Mucosa of rectum (tissue), 2 donors: ENCODE results near the gene GRB10.

Source experiments
- H3K27ac ChIP-seq, 2 donors: one replicate each; pipeline ENCODE4 v1.7.0; 2013; ENCODE audit warnings: inconsistent platforms in 2 of 2, low read depth in 2 of 2, low read length in 2 of 2
- H3K27me3 ChIP-seq, 2 donors: one replicate each; pipeline ENCODE4 v1.7.0; 2013; ENCODE audit warnings: low read length in 2 of 2; ENCODE audit not compliant: control insufficient read depth in 2 of 2, insufficient read depth in 2 of 2
- H3K36me3 ChIP-seq, 2 donors: one replicate each; pipeline ENCODE4 v1.7.0; 2013; ENCODE audit warnings: low read length in 2 of 2; ENCODE audit not compliant: control insufficient read depth in 2 of 2, insufficient read depth in 2 of 2
- H3K4me1 ChIP-seq, 2 donors: one replicate each; pipeline ENCODE4 v1.7.0; 2013; ENCODE audit warnings: low read length in 2 of 2, mild to moderate bottlenecking in 1 of 2; ENCODE audit not compliant: control insufficient read depth in 2 of 2, insufficient read depth in 2 of 2
- H3K4me3 ChIP-seq, 2 donors: one replicate each; pipeline ENCODE4 v1.7.0; 2013; ENCODE audit warnings: low read length in 2 of 2
- H3K9ac ChIP-seq, 2 donors: one replicate each; pipeline ENCODE4 v1.7.0; 2013; ENCODE audit warnings: low read length in 2 of 2, low read depth in 1 of 2, mild to moderate bottlenecking in 1 of 2
- H3K9me3 ChIP-seq, 2 donors: one replicate each; pipeline ENCODE4 v1.7.0; 2013; ENCODE audit warnings: low read length in 2 of 2; ENCODE audit not compliant: control insufficient read depth in 2 of 2
- donor health status: healthy.
- donor health status: Normal muscosa, but diverticular disease.

The GRB10 gene

DNA sequence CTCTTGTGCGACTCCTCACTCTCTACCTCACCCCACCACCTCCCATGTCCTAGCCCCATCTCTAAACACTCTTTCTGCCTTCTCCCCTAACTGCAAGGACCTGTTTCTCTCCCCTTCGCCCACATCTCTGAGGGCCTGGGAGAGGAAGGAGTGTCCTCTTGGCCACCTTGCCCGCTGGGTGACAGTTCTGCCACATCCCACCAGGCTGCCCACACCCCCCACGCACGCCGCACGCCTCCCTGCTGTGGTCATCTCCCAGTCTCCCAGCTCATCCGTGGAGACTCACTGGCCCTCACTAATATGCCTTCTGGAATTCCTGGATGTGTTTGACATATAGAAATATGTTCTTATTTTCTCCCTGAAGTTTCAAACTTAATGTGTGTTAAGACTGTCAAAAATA is 48.5 kb downstream of the GRB10 start:
- H3K27me3 ChIP-seq, result no peaks in the 10 kb centered on the region
- H3K9ac ChIP-seq, result no peak overlapping the region
- no peak overlapping the region for H3K27ac ChIP-seq
- no peaks in the 10 kb centered on the region for H3K36me3 ChIP-seq
- H3K4me1 ChIP-seq, result no peaks in the 10 kb centered on the region
- H3K9me3 ChIP-seq, result no peaks in the 10 kb centered on the region
- H3K4me3 ChIP-seq, result no peak overlapping the region

GRCh38 chr7:50733552-50733951 is 49.1 kb downstream of the GRB10 start:
- no peaks in the 10 kb centered on the region for H3K9me3 ChIP-seq
- no peak overlapping the region for H3K27ac ChIP-seq
- no peak overlapping the region for H3K4me3 ChIP-seq
- H3K9ac ChIP-seq, result no peak overlapping the region
- H3K27me3 ChIP-seq, result no peaks in the 10 kb centered on the region
- H3K4me1 ChIP-seq, result no peaks in the 10 kb centered on the region
- H3K36me3 ChIP-seq, result no peaks in the 10 kb centered on the region

- Histone ChIP-seq H3K27ac (no peak overlapping the region), H3K9me3 (no peaks in the 10 kb centered on the region), H3K4me1 (no peaks in the 10 kb centered on the region), H3K36me3 (no peaks in the 10 kb centered on the region), H3K4me3 (no peak overlapping the region), H3K27me3 (no peaks in the 10 kb centered on the region), H3K9ac (no peak overlapping the region)
These were observed 50.8 kb downstream of the GRB10 start for GRCh38 chr7:50731703-50732582.

DNA sequence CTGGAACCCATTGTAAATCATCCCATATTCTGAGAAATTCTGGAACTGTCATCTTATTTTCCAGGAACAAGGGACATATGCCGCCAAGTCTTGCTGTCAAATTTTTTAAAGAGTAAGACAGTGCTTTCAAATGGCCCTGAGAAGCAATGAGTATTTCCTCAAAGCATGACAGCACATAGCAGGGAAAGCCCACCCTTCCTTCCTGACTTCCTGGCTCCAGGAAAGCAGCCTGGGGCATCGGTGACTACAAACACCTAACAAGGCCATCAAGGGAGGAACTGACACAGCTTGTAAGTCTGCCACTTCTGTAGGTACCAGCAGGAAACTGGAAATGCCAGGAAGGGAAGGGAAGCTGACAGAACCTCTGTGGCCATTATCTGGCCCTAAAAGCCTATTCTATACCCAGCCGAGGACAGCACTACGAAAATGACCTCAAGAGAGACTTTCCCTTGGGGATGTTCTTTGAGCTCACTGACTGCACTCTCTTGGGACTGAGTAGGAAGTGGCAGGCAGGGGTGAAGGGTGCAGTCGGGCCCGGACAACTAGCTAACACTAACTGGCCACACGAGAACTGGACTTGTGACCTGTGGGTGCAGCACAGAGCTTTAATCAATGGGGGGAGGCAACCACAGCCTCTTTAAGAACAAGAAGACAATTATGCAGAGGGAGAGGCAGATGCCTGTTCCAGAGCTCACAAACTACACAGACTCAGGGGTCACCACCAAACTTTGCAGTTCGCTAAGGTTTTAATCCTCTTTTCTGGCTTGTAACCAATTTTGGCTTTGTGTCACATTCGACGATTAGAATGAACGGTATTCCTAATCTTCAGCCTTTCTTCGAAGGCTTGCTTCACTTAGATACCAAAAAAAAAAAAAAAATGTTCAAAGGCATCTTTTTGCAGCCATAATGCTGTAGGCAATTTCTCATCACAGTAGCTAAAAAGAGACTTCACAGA is 52.0 kb downstream of the GRB10 start:
- no peak overlapping the region for H3K27ac ChIP-seq
- H3K4me1 ChIP-seq, result no peaks in the 10 kb centered on the region
- no peaks in the 10 kb centered on the region for H3K9me3 ChIP-seq
- no peak overlapping the region for H3K9ac ChIP-seq
- no peaks in the 10 kb centered on the region for H3K36me3 ChIP-seq
- H3K27me3 ChIP-seq, result no peaks in the 10 kb centered on the region
- H3K4me3 ChIP-seq, result no peak overlapping the region

DNA sequence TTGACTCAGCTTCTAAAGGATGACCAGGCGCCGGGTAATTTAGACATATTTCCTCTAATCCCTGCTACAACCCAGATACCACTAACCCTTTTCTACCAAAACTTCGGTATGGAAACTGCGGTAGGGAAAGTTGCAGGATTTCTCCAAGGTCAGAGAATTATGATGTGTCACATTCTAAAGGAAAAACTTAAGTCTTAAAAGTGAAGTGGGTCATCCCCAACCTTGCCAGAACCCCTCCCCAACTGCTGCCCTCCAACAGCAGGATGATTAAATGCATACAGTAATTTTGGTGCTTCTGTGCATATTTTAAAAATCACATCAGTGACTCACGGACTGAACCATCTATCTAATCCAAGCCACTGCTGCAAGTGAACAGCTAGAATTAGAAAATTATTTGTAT is 52.7 kb downstream of the GRB10 start:
- no peaks in the 10 kb centered on the region for H3K27me3 ChIP-seq
- H3K4me1 ChIP-seq, result no peaks in the 10 kb centered on the region
- H3K4me3 ChIP-seq, result no peak overlapping the region
- no peak overlapping the region for H3K9ac ChIP-seq
- H3K27ac ChIP-seq, result no peak overlapping the region
- no peaks in the 10 kb centered on the region for H3K36me3 ChIP-seq
- no peaks in the 10 kb centered on the region for H3K9me3 ChIP-seq

- Histone ChIP-seq H3K27me3 (no peaks in the 10 kb centered on the region), H3K4me1 (no peaks in the 10 kb centered on the region), H3K9ac (no peak overlapping the region), H3K4me3 (no peak overlapping the region), H3K36me3 (no peaks in the 10 kb centered on the region), H3K27ac (no peak overlapping the region), H3K9me3 (no peaks in the 10 kb centered on the region)
These were observed 54.5 kb downstream of the GRB10 start for GRCh38 chr7:50728184-50728583.

- Histone ChIP-seq H3K9ac (no peak overlapping the region), H3K4me1 (no peaks in the 10 kb centered on the region), H3K27me3 (no peaks in the 10 kb centered on the region), H3K27ac (no peak overlapping the region), H3K36me3 (no peaks in the 10 kb centered on the region), H3K4me3 (no peak overlapping the region), H3K9me3 (no peaks in the 10 kb centered on the region)
These were observed 55.0 kb downstream of the GRB10 start for GRCh38 chr7:50727711-50728110.

DNA sequence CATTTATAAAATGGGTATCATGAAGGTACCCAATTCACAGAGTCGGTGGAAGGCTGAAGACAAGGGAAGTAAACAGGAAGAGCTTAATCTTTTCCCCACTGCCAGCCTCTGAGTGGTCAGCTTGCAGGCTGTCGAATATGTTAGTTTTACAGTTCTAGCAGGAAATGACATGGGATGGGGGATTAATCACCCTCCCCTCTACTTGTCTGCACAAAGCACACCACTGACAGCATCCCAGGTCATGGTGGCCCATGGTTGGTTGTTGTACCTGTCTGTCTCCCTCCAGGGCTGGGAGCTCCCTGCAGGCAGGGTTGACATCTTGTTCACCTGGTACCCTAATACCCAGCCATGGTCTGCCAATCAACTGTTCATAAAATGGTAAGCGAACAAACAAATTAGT is 55.6 kb downstream of the GRB10 start:
- Histone ChIP-seq H3K9ac (no peak overlapping the region), H3K36me3 (no peaks in the 10 kb centered on the region), H3K4me3 (no peak overlapping the region), H3K27me3 (no peaks in the 10 kb centered on the region), H3K9me3 (no peaks in the 10 kb centered on the region), H3K27ac (no peak overlapping the region), H3K4me1 (peaks cover 0 to under 1% of the 10 kb centered on the region in 2 donors)

- Histone ChIP-seq H3K9me3 (no peaks in the 10 kb centered on the region), H3K27me3 (no peaks in the 10 kb centered on the region), H3K36me3 (no peaks in the 10 kb centered on the region), H3K4me1 (peaks cover 7 to 8% of the 10 kb centered on the region in 2 donors), H3K9ac (no peak overlapping the region), H3K4me3 (no peak overlapping the region), H3K27ac (no peak overlapping the region)
These were observed 56.9 kb downstream of the GRB10 start for GRCh38 chr7:50725774-50726173.
